ENCODE results near the gene SCG3. TPM values are rescaled to one million over a fixed set of nuclear protein-coding genes. Genes with fewer than 3 reads are reported as not detected.

Gene SCG3
- total and polyA plus RNA-seq, 2 of the 13 experiments (the other 11 are each of a cell fraction or from before 2014, with no cell fraction given), result not detected

DNA sequence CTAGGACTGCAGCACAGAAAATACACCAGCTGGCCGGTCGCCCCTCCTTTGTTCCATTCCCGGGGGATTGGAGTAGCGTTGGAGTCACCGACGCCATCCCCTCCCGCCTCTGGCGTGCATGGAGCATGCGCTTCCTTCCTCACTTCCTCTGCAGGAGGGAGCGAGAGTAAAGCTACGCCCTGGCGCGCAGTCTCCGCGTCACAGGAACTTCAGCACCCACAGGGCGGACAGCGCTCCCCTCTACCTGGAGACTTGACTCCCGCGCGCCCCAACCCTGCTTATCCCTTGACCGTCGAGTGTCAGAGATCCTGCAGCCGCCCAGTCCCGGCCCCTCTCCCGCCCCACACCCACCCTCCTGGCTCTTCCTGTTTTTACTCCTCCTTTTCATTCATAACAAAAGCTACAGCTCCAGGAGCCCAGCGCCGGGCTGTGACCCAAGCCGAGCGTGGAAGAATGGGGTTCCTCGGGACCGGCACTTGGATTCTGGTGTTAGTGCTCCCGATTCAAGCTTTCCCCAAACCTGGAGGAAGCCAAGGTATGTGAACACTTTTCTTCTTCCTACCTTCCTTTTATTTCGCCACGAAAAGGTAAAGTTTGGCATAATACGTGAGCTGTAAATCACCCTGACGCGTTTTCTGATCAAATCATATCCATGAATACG is at the start of gene SCG3 (continued):
- TF ChIP-seq, protein P1, sequence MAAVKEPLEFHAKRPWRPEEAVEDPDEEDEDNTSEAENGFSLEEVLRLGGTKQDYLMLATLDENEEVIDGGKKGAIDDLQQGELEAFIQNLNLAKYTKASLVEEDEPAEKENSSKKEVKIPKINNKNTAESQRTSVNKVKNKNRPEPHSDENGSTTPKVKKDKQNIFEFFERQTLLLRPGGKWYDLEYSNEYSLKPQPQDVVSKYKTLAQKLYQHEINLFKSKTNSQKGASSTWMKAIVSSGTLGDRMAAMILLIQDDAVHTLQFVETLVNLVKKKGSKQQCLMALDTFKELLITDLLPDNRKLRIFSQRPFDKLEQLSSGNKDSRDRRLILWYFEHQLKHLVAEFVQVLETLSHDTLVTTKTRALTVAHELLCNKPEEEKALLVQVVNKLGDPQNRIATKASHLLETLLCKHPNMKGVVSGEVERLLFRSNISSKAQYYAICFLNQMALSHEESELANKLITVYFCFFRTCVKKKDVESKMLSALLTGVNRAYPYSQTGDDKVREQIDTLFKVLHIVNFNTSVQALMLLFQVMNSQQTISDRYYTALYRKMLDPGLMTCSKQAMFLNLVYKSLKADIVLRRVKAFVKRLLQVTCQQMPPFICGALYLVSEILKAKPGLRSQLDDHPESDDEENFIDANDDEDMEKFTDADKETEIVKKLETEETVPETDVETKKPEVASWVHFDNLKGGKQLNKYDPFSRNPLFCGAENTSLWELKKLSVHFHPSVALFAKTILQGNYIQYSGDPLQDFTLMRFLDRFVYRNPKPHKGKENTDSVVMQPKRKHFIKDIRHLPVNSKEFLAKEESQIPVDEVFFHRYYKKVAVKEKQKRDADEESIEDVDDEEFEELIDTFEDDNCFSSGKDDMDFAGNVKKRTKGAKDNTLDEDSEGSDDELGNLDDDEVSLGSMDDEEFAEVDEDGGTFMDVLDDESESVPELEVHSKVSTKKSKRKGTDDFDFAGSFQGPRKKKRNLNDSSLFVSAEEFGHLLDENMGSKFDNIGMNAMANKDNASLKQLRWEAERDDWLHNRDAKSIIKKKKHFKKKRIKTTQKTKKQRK (IDR thresholded peaks at IDR 0.05; ENCODE audit: low read length), result no peak
- TF ChIP-seq, protein P2, sequence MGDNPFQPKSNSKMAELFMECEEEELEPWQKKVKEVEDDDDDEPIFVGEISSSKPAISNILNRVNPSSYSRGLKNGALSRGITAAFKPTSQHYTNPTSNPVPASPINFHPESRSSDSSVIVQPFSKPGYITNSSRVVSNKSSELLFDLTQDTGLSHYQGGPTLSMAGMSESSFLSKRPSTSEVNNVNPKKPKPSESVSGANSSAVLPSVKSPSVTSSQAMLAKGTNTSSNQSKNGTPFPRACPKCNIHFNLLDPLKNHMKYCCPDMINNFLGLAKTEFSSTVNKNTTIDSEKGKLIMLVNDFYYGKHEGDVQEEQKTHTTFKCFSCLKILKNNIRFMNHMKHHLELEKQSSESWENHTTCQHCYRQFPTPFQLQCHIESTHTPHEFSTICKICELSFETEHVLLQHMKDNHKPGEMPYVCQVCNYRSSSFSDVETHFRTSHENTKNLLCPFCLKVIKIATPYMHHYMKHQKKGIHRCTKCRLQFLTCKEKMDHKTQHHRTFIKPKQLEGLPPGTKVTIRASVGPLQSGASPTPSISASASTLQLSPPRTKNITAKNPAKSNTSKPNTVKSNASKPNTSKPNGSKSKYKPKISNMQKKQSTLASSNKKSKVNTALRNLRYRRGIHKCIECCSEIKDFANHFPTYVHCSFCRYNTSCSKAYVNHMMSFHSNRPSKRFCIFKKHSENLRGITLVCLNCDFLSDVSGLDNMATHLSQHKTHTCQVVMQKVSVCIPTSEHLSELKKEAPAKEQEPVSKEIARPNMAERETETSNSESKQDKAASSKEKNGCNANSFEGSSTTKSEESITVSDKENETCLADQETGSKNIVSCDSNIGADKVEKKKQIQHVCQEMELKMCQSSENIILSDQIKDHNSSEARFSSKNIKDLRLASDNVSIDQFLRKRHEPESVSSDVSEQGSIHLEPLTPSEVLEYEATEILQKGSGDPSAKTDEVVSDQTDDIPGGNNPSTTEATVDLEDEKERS (CRISPR knock-in tag; IDR thresholded peaks at IDR 0.05), result no peak
- TF ChIP-seq NFIB (CRISPR knock-in tag; IDR thresholded peaks at IDR 0.05; ENCODE audit: borderline replicate concordance) (no peak), KLF13 (CRISPR knock-in tag; IDR thresholded peaks at IDR 0.05) (no peak), NFYC (CRISPR knock-in tag; IDR thresholded peaks at IDR 0.05) (no peak), ETV6 (CRISPR knock-in tag; conservative IDR thresholded peaks at IDR 0.05) (peak; percentile 70; the same call in 1 of the 2 replicates), ZNF460 (CRISPR knock-in tag; IDR thresholded peaks at IDR 0.05; ENCODE audit: borderline replicate concordance) (no peak), KDM5B (CRISPR knock-in tag; IDR thresholded peaks at IDR 0.05; ENCODE audit: borderline replicate concordance) (no peak), ZNF383 (CRISPR knock-in tag; IDR thresholded peaks at IDR 0.05; ENCODE audit: borderline replicate concordance) (no peak), KLF12 (CRISPR knock-in tag; IDR thresholded peaks at IDR 0.05; ENCODE audit: borderline replicate concordance) (peak; percentile 57; the same call in 1 of the 2 replicates), ZNF552 (CRISPR knock-in tag; IDR thresholded peaks at IDR 0.05; ENCODE audit: borderline replicate concordance) (no peak)
- TF ChIP-seq, protein P3, sequence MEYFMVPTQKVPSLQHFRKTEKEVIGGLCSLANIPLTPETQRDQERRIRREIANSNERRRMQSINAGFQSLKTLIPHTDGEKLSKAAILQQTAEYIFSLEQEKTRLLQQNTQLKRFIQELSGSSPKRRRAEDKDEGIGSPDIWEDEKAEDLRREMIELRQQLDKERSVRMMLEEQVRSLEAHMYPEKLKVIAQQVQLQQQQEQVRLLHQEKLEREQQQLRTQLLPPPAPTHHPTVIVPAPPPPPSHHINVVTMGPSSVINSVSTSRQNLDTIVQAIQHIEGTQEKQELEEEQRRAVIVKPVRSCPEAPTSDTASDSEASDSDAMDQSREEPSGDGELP (IDR thresholded peaks at IDR 0.05; ENCODE audit: borderline replicate concordance, low read depth), result no peak
- TF ChIP-seq, protein P4, sequence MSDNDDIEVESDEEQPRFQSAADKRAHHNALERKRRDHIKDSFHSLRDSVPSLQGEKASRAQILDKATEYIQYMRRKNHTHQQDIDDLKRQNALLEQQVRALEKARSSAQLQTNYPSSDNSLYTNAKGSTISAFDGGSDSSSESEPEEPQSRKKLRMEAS (IDR thresholded peaks at IDR 0.05), result no peak
- TF ChIP-seq, protein P5, sequence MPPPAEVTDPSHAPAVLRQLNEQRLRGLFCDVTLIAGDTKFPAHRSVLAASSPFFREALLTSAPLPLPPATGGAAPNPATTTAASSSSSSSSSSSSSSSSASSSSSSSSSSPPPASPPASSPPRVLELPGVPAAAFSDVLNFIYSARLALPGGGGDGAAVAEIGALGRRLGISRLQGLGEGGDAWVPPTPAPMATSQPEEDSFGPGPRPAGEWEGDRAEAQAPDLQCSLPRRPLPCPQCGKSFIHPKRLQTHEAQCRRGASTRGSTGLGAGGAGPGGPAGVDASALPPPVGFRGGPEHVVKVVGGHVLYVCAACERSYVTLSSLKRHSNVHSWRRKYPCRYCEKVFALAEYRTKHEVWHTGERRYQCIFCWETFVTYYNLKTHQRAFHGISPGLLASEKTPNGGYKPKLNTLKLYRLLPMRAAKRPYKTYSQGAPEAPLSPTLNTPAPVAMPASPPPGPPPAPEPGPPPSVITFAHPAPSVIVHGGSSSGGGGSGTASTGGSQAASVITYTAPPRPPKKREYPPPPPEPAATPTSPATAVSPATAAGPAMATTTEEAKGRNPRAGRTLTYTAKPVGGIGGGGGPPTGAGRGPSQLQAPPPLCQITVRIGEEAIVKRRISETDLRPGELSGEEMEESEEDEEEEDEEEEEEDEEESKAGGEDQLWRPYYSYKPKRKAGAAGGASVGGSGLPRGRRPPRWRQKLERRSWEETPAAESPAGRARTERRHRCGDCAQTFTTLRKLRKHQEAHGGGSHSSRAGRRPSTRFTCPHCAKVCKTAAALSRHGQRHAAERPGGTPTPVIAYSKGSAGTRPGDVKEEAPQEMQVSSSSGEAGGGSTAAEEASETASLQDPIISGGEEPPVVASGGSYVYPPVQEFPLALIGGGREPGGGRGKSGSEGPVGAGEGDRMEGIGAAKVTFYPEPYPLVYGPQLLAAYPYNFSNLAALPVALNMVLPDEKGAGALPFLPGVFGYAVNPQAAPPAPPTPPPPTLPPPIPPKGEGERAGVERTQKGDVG (CRISPR knock-in tag; IDR thresholded peaks at IDR 0.05; ENCODE audit: borderline replicate concordance), result no peak
- TF ChIP-seq, protein P6, sequence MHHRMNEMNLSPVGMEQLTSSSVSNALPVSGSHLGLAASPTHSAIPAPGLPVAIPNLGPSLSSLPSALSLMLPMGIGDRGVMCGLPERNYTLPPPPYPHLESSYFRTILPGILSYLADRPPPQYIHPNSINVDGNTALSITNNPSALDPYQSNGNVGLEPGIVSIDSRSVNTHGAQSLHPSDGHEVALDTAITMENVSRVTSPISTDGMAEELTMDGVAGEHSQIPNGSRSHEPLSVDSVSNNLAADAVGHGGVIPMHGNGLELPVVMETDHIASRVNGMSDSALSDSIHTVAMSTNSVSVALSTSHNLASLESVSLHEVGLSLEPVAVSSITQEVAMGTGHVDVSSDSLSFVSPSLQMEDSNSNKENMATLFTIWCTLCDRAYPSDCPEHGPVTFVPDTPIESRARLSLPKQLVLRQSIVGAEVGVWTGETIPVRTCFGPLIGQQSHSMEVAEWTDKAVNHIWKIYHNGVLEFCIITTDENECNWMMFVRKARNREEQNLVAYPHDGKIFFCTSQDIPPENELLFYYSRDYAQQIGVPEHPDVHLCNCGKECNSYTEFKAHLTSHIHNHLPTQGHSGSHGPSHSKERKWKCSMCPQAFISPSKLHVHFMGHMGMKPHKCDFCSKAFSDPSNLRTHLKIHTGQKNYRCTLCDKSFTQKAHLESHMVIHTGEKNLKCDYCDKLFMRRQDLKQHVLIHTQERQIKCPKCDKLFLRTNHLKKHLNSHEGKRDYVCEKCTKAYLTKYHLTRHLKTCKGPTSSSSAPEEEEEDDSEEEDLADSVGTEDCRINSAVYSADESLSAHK (CRISPR knock-in tag; IDR thresholded peaks at IDR 0.05; ENCODE audit: borderline replicate concordance), result no peak
